ENCODE results near the gene NCR3LG1. TPM values are rescaled to one million over a fixed set of nuclear protein-coding genes. Genes with fewer than 3 reads are reported as not detected.

The NCR3LG1 gene
- total and polyA plus RNA-seq, 2 donors (not counting 3 experiments of a cell fraction or from before 2014, with no cell fraction given) = 2.2 to 8.1 TPM

DNA sequence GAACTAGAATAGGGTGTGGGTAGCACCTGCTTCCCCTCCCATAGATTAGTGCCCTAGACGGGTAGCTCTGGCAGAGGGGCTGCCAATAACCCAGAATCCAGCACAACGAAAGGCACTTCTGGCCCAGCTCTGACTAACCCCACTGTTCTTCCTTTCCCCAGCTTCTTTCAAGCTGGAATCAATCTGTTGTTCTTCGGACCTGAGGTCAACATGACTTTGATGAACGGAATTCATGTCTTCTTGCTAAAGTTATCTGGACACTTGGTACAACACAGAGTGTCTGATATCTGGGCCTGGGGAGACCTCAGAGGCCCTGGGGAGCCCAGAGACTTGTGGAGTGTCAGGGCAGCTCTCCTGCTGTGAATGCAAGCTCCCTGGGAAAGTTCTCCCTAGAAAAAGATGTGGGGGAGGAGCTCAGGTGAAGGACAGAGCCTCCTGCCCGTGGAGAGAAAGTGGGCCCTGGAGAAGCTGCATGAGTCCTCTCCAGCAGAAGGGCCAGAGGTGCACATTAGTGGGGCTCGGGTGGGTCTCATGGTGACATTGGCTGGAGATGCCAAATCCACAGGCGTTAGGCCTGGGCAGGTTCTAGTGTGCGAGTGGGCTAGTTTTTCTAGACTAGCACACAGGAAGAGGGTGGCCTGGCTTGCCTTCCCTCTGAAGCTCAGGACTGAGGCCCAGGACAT is 30.6 kb downstream of the NCR3LG1 start:
- no TSS peak for BruUV-seq (replicated peaks)
- Histone ChIP-seq H3K79me2 (ENCODE audit: control insufficient read depth, insufficient read depth, low read length) (no peaks in the 10 kb centered on the region), H3K9ac (replicated peaks; ENCODE audit: extremely low read depth, insufficient read depth, low read length) (no peak overlapping the region), H3K4me3 (replicated peaks in 1 of 3; ENCODE audit: insufficient read depth in 1 of 3, low read depth in 1 of 3, low read length in 3 of 3) (no peak overlapping the region), H3K36me3 (ENCODE audit: control insufficient read depth in 2 of 2, extremely low read depth in 1 of 2, insufficient read depth in 2 of 2, low read length in 2 of 2) (no peaks in the 10 kb centered on the region), H4K20me1 (replicated peaks; ENCODE audit: control insufficient read depth, extremely low read depth, insufficient read depth, low read length) (no peaks in the 10 kb centered on the region), H2AFZ (ENCODE audit: low read depth, low read length) (no peak overlapping the region), H3K27ac (ENCODE audit: insufficient read depth, low read depth, low read length) (no peak overlapping the region), H3K9me3 (replicated peaks; ENCODE audit: control insufficient read depth, insufficient read depth, low read length) (no peaks in the 10 kb centered on the region), H3K4me2 (ENCODE audit: insufficient read depth, low read length) (no peak overlapping the region), H3K9me1 (replicated peaks; ENCODE audit: control insufficient read depth, extremely low read depth, insufficient read depth, low read length) (no peaks in the 10 kb centered on the region), H3K27me3 (ENCODE audit: control insufficient read depth in 2 of 2, insufficient read depth in 2 of 2, low read length in 2 of 2) (no peaks in the 10 kb centered on the region), H3K4me1 (ENCODE audit: control insufficient read depth, extremely low read depth, insufficient read depth, low read length) (no peaks in the 10 kb centered on the region)
- ChIA-PET CTCF (interaction anchor here (0.9 to 5.9 kb wide), 5 partner anchors 16 to 152 kb away, joined by 3 to 184 read pairs (median 38); partner anchors contain the start of gene NCR3LG1), POLR2A (no interaction called here)
- TF ChIP-seq EZH2 (IDR thresholded peaks at IDR 0.05; ENCODE audit: borderline replicate concordance, low read depth, low read length, severe bottlenecking) = no peak
- TF ChIP-seq FOS (IDR thresholded peaks at IDR 0.05; ENCODE audit: borderline replicate concordance, insufficient read depth, low read length) = no peak
- no peak for TF ChIP-seq GATA2 (IDR thresholded peaks at IDR 0.05; ENCODE audit: insufficient read depth, insufficient read length, low read depth, low read length)
- no peak for TF ChIP-seq JUN (IDR thresholded peaks at IDR 0.05; ENCODE audit: borderline replicate concordance, insufficient read depth, insufficient read length, low read depth)
- no peak for TF ChIP-seq POLR2A (IDR thresholded peaks at IDR 0.05; ENCODE audit: low read depth, low read length)
- TF ChIP-seq POLR2AphosphoS5 (IDR thresholded peaks at IDR 0.05; ENCODE audit: insufficient read depth, low read depth, low read length) = no peak
- TF ChIP-seq MYC (IDR thresholded peaks at IDR 0.05; ENCODE audit: low read depth, low read length) = no peak
- TF ChIP-seq, protein P1, sequence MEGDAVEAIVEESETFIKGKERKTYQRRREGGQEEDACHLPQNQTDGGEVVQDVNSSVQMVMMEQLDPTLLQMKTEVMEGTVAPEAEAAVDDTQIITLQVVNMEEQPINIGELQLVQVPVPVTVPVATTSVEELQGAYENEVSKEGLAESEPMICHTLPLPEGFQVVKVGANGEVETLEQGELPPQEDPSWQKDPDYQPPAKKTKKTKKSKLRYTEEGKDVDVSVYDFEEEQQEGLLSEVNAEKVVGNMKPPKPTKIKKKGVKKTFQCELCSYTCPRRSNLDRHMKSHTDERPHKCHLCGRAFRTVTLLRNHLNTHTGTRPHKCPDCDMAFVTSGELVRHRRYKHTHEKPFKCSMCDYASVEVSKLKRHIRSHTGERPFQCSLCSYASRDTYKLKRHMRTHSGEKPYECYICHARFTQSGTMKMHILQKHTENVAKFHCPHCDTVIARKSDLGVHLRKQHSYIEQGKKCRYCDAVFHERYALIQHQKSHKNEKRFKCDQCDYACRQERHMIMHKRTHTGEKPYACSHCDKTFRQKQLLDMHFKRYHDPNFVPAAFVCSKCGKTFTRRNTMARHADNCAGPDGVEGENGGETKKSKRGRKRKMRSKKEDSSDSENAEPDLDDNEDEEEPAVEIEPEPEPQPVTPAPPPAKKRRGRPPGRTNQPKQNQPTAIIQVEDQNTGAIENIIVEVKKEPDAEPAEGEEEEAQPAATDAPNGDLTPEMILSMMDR (IDR thresholded peaks at IDR 0.05; ENCODE audit: extremely low read depth in 1 of 2, insufficient read depth in 1 of 2, low read depth in 1 of 2, low read length in 2 of 2) = no peak
- TF ChIP-seq, protein P2, sequence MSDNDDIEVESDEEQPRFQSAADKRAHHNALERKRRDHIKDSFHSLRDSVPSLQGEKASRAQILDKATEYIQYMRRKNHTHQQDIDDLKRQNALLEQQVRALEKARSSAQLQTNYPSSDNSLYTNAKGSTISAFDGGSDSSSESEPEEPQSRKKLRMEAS (IDR thresholded peaks at IDR 0.05; ENCODE audit: insufficient read depth, insufficient read length) = no peak
- intact Hi-C loops (cut with micrococcal nuclease) (loop anchor here (10.0 kb wide), 1 partner anchor 597 kb away; no protein-coding TSS in a partner anchor), dilution Hi-C loops (cut with MboI; ENCODE audit: extremely low pct_ligation_motif_present, low sequenced_read_pairs) (no loop called here)
- no peak for DNase-seq (ENCODE audit: low read depth, low spot score)
- no peak for FAIRE-seq

All from endothelial cell of umbilical vein (primary cell).